Measurements from ENCODE around the gene GPC6.

The GPC6 gene

DNA sequence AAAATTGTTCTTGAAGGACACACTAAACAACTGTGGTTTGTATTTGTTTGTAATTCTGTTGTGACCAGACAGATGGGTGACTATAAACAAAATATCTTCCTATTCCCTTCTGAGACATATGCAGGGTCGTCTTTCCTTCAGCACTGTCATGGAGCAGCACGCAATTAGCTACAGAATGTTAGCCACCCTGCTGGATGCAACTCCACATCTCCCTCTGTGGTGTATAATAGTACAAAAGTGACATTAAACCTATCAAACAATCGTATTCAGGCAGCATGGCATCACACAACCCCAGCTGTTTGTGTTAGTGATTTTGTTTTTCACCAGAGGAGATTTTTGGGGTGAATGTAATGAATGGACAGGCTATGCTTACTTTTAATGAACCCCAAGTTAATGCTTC, 146.2 kb downstream of the GPC6 start:
- no peak for DNase-seq (ENCODE audit: low read depth)

DNA sequence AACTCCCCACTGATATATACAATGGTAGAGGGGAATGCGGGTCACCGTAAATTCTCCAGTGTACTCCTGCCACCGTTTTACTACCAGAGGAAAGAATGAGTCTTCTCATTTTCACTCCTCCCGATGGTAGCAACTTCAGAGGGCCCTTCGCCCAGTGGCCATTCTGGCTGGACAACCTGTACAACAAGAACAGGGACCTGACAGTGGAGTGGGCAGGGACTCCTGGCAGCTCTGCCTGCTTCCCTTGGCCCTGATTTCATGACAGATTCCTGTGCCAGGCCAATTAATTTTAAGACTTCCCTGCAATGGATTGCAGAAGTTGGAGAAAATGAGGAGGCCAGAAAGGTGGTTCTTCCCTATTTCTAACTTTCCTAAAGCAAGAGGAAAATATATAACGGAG, 148.9 kb downstream of the GPC6 start:
- DNase-seq (ENCODE audit: low read depth), result no peak

DNA sequence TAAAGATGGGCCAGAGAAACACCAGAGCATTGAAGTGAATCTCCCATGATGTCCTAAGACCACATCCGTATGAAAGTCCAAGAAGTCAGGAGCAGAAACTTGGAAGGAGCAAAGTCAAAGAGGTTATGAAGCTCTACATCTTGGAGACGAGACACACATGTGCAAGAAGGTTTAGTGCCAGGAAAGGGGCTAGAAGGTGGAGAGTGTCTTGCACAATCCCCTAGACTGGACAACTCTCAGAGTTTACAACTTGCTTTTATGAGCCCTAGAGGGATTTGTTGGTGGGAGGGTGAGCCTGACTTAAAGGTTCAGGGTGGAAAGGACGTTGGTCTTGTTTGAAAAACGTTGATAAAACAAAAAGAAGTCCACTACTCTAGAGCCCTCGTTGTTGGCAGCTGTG, 150.6 kb downstream of the GPC6 start:
- DNase-seq (ENCODE audit: low read depth), result no peak

DNA sequence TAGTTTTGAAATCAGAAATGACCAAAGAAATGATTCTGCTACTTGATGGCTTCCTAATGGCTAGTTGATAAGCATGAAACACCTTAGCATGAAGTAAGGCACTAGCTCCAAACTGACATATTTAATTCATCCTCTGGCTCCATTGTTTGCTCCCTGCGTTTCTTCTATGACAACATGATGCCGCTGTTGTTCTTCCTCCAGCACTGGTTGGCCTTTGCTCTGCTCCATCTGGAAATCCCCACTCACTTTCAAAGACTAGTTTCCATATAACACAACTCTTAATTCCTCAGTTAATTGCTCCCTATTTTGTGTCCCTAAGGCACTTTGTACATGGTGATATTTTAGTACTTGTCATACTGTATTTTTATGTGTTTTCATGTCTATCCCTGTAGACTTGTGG, 151.6 kb downstream of the GPC6 start:
- no peak for DNase-seq (ENCODE audit: low read depth)

DNA sequence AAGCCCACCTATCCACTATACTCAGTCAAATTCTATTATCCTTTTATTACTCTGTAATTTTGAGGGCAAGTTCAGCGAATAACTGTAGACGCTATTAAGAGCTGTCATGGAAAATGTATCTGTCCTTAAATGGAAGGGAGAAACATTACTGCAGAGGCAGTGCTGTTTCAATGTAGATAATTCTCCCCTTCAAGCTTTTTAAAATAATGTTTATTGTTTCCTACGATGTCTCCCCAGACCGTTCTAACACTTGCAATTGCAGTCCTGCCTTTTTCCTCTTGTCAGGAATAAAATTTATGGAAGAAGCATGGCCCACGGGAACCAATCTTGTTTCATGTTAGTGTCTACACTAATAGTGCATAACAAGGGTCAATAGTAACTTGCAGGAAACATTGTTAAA, 159.5 kb downstream of the GPC6 start:
- no peak for DNase-seq (ENCODE audit: low read depth)

DNA sequence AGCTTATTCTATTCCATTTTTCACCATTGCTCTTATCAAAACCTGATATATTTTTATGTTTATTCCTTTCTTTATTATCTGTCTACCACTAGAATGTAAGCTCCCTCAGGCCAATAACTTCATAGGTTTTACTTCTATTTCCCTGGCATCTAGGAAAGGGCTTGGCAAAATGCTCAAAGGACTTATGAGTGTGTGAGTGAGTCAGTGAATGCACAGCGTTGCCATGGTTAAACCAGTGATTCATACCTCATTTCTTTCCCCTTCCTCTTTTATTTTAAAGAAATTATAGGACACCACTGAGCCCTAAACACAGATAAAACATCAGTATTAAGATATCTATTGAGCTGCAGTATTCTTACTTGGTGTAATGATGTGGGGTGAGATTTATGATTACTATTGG, 162.1 kb downstream of the GPC6 start:
- DNase-seq (ENCODE audit: low read depth), result peak; percentile 3

DNA sequence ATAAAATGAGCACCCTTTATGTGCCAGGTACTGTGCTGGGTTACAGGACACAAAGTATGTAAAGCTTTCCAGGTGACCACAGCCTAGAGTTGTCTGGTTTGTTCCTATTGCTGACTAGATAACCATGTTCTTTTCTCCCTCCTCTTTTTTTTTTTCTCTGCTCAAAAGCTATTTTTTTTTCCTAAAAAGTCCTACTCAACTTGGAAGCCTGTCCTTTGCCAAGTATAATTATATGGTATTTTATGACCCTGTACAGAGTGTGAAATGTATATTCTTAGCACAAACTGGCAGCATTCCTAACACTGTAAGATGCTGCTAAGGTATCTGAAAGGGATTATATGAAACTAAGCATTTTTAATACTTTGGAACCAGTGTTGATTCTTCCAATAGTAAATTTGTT, 171.0 kb downstream of the GPC6 start:
- no peak for DNase-seq (ENCODE audit: low read depth)

DNA sequence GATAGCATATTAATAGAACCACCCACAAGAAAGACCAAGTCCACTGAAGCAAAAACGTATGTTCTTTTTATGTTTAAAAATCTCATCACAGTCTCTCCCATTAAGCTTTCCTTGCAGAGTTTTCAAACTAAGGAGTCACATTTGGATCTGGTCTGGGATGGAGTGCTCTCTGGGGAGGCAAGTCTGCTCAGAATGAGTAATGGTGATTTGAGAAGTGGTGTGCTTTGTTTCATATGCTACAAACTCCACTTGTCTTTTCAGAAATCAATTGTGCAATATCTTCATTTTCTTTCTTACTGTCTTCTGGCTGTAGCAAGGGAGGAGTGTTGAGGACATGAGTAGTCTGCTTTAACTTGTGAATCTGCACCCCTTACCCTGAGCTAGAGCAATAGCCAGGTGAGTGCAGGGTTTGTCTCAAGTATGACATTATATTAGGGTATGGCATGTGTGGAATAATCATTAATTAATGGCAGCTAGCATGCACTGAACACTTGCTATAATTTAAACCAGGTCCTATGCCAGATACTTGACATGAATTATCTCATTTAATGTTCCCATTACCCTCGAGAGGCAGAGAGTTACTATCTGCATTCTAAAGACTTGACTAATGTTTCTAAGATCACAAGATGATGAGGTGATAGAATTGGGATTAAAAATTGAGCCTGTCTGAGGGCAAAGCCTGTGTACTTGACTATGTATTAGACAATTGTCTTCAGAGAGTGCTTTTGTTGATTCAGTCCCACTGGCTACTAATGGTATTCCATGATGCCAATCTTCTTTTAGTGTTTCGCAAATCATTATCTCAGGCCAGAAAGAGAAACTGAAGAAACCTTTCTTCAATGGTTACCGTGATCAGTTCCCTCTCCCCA, 171.8 kb downstream of the GPC6 start:
- DNase-seq (ENCODE audit: low read depth), result peak; percentile 82

DNA sequence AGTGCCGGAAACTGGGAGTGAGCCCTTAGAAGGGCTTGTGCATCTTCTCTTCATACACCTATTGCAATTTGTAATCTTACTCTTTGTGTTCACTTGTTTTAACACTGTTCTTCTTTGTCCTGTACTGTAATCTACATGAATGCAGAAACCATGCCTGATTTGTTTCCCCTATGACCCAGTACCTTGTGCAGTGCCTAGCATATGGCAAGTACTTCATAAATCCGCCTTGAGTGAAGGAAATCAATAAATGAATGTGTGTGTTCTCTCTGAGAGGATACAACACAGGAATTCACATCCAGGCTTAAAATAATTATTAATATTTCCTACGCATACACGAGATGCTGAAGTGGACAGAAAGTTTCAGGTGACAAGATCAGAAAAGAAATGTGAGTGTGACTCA, 172.6 kb downstream of the GPC6 start:
- no peak for DNase-seq (ENCODE audit: low read depth)

DNA sequence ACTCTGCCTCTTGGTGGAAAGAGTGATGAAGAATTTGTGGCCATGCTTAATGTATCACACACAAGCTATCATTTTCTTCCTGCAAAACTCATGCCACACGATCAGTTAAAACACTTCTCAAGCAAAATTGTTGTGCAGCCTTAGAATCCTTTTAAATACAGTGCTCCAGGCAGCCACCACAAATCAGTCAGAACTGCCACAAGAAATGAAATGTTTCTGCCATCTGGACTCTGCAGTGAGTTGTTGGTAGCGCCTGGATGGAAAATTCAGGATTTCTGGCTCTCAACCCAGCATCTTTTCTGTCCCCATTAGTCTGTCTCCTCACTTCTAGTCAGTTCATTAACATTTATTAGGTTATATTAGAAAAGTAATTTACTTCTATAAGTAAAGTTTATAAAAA, 179.5 kb downstream of the GPC6 start:
- DNase-seq (ENCODE audit: low read depth), result no peak

DNA sequence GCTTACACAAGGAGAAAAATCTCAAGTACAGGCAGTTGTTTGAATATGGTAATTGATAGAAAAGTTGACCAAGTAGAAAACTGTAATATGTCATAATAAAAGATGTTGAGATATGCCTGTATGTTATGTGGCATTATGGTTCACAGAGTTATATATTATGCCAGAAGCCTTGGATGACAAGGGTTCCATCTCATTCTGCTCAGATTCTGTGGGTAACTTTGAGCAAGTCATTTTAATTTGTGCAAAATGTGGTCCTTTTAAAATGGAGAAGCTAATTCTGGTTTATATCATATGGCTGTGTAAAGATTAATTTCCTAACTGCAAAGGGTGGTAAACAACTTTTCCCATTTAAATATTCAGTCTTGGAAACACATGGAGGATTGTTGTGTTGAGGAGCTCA, 180.9 kb downstream of the GPC6 start:
- no peak for DNase-seq (ENCODE audit: low read depth)

DNA sequence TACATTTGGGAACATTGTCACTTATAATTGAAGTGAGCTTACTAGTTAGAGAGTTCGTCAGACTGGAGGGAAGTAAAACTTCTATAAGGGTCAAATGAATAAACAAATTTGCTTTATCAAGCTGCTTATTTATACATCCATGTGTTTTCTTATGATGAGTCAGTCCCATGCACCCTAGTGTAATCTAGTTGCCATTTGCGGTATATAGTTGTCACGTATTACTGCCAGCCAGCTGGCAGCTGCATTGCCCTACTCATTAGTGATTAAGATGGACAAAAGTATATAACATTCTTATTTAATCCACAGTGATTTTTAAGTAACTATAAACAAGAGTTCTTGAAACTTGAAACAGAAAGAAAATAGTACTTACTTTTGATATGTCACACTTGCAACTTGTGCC, 182.4 kb downstream of the GPC6 start:
- peak; percentile 12 for DNase-seq (ENCODE audit: low read depth)

DNA sequence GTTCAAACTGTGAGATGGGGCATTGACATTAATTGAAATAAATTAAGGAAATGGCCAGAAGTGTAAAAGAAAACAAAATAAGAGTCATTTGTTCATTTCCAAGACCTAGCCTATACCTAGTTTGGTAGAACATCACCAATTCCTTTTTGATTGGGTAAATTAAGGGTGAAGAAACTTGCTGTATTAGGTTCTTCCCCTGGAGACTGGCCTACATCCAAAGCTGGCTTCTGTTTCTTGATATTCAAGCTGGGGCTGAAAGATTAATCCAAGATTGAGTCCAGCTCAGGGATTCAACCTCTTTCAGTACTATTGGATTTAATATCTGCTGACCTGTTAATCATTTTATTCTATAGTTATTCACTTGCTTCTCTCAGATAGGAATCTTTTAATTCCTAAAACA, 183.2 kb downstream of the GPC6 start:
- peak; percentile 57 for DNase-seq (ENCODE audit: low read depth)

DNA sequence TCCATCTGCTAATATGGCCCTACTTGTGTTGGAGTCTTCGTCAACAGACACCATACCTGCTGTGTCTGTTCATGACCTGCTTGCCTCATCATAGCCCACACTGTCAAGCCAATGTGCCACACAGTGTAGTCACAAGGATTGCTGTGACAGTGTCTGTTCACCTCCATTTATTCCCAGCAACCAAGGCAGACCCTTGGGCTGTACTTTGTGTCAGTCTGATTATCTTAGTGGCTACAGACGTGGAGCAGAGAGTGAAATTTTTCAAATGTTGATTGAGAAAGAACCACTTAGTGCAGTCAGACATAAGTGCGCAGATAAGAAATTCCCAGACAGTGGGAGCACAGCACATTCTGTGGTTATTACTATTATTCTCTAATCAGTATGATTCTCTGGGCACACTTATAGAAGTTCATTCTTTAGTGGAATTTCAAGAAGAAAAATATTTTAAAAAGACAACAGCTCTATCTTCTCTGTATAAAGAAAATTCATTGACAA, 184.6 kb downstream of the GPC6 start:
- DNase-seq (ENCODE audit: low read depth), result no peak

DNA sequence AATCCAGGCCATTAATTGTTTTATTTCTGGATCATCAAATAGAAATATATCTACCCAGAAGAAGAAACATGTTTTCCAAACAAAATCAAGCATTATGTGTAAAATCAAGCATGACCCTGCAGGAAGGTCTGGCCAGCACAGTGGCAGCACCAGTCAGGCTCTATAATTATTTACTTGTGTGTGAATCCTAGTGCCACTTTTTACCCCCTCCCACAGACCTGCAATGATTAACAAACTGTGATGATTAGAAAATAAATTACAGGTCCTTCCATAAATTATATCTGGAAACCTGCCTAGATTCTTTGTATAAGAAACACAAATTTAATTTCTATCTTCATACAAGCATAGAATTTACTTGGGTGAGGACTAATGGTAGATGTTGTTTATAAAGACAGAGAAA, 186.1 kb downstream of the GPC6 start:
- DNase-seq (ENCODE audit: low read depth), result no peak

DNA sequence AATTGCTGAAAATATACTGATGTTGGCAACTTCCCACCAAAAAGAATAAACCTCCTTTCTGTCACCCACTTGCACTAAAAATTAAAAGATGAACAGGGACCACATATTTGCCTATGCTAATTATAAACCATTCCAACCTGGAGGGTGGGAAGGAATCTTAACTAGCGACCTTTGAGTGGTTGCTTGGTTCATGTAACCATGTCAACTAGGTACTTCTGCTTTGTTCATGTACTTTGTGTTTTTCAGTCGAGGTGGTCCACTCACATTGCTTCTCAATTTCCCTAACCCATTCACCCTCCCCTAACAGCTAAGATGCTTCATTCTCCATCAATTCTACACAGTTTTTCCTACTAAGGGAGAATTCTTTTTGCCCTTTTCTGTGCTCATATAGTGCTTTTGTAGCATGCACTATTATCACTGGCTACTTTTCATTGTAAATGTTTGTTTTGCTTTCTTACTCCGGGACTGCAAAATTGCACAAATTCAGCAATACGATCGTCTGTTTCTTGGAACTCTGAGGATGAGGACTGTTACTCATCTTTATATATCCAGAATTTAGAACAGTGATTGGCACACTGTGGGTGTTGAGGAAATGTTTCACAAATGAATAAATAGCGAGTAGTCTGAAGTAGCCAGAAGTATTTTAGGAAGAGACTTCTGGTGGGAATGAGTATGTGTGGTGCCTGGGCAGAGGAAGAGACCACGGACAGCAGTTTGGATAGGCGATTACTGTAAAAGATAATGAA, 187.5 kb downstream of the GPC6 start:
- DNase-seq (ENCODE audit: low read depth), result peak; percentile 64

DNA sequence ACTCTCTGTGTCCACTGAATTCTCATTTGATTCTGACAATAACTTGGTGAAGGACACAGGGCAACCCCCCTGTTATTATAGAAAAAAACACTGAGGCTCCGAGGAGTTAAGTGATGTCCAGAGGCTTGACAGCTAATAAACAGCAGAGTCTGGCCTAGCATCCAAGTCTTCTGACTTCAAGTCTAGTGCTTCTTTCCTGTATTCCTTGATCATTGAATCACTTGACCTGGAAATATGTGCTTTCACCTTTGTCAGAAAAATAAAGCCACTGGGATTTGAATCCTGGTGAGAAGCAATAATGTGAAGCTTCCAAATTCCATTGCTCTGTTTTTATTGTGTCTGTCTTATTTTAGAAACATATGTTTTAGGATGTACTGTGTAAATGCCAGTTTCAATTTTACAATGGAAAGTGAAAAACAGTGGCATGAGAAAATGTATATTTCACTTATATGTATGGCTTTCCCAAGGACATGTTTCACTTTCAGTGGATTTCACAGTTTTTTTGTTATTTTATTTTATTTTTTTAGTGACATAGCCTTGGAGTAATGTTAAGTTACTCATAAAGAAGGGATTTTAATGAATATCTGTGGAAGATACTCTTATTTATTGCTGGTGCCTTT, 190.2 kb downstream of the GPC6 start:
- no peak for DNase-seq (ENCODE audit: low read depth)

DNA sequence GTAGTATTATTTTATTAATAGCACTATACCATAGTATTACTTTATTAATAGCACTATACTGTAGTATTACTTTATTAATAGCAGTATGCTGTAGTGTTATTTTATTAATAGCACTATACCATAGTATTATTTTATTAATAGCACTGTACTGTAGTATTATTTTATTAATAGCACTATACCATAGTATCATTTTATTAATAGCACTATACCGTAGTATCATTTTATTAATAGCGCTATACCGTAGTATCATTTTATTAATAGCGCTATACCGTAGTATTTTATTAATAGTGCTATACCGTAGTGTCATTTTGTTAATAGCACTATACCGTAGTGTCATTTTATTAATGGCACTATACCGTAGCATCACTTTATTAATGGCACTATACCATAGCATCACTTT, 191.8 kb downstream of the GPC6 start:
- no peak for DNase-seq (ENCODE audit: low read depth)

DNA sequence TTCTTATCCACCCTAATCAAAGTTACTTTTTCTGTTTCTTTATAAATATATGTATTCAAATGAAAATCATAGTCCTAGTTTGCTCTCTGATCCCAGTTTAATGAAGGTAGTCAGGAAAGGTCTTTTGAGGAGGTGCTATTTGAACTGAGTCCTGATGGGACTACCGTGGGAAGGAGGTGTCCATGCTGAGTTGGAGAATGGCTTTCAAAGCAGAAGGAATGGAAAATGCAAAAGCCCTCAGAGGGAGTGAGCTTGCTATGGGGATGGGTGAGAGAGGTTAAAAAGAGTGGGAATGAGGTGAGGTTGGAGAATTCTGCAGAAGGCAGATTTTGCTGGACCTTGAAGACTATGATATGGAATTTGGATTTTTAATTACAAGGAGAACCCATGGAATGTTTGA, 193.6 kb downstream of the GPC6 start:
- no peak for DNase-seq (ENCODE audit: low read depth)

DNA sequence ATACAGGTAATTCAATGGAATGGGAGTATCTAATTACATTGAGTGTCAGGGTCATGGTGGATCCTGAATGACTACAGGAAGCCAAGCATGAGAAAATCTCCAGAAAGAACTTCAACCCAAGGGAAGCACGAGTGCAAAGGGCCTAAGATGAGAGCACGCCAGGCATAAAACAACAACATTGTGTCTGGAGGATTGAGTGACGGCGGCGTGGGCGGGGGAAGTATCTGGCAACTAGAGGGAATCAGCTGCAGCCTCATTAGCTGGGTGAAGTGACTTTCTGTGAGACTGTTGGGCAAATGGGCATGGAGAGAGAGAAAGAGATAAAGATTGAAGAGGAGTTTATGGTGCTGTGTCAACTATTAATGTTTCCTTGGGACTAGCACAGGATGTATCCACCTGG, 194.3 kb downstream of the GPC6 start:
- no peak for DNase-seq (ENCODE audit: low read depth)

DNA sequence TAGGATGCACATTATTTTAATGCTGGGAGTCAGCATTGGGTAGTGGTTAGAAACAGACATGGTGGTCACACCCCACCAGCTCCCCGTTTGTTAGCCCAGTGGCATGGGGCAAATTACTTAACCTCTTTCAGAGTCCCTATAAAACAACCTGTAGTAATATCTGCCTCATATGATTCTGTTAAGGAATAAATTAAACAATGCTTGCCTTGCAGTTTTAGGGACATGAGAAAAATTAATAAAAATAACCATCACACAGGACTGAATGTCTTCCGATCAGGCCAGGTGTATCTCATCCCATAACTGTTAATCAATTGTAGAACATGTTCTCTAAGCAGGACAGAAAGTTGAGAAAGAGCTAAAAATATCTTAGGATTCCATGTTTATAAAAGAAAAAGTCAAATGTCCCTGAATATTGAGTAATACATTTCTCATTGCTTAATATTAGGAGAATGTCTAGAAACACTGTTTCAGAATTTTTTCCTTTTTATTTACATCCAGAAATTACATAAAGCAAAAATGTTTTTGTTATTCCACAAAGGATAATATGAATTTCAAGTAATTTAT, 196.5 kb downstream of the GPC6 start:
- peak; percentile 14 for DNase-seq (ENCODE audit: low read depth)

DNA sequence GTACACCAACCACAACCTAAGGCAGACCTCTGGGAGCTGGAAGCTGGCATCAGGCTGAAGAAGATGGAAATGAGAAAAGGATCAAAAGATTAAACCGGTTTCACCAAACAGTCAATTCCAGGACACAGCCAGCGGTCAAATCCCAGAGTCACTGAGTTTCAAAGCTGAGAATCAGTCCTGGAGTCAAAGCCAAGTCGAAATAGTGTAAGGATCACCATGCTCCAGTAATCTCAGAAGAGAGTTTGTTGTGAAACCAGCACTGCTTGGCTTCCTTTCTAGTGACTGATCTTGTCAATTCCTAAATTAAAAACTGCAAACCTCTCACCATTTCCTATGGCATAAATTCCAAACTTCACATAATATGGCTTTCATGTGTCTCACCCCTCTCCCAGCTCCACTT, 198.8 kb downstream of the GPC6 start:
- DNase-seq (ENCODE audit: low read depth), result peak; percentile 66

DNA sequence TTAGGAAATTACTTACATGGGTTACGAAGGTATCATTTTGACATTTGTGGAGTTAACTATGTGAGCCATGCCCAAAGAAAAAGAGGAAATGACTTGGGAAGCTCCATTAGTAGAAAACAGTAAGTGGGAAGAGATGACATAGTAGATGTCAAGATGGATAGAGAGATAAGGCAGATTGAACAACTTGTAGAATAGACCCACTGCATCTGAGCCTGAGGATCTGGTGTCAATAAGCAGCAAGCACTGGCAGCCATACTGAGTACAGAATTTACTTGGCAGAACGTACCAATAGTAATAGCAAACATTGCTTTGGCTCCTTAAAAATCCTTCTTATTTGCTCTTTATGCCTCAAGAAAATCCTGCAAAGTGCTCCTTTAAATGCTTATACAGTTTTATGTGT, 203.8 kb downstream of the GPC6 start:
- DNase-seq (ENCODE audit: low read depth), result no peak

Measured in fibroblast of gingiva (primary cell).